ENCODE measurements around the gene SPECC1. TPM values are rescaled to one million over a fixed set of nuclear protein-coding genes. Genes with fewer than 3 reads are reported as not detected.
A peak's percentile ranks its signal among the peaks of the same experiment; 100 is the strongest.

Gene SPECC1
- polyA plus RNA-seq, 1 experiment, result 56.4 TPM

DNA sequence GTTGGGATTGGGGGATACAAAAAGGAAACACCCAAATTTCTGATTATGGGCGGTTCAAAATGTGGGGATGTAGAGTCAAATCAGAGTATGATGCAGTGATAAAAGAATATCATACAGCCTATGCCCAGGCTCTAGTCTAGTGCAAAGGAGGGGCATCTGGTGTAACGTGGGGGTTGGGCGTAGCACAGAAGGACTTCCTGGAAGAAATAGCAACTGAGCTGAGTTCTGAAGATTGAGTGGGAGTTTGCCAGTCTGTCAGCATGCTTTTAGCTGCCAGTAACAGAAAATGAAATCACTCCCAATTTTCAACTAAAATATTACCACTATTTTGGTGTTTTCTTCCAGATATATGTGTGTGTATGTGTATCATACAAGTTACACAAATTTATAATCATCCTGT, 196.9 kb downstream of the SPECC1 start:
- Histone ChIP-seq H3K4me3 (ENCODE audit: low read depth, low read length) (no peak overlapping the region), H3K27ac (ENCODE audit: low read depth, low read length) (no peak overlapping the region), H3K27me3 (ENCODE audit: control insufficient read depth, insufficient read depth, low read length) (no peaks in the 10 kb centered on the region), H3K9me3 (ENCODE audit: control insufficient read depth, insufficient read depth, low read length) (no peaks in the 10 kb centered on the region)
- CTCF ChIA-PET, result interaction anchor here (0.7 to 2.0 kb wide), 3 partner anchors 11 to 22 kb away, joined by 5 to 12 read pairs (median 6); no protein-coding TSS in a partner anchor
- no peak for DNase-seq (ENCODE audit: low read depth, low spot score)
- TF ChIP-seq, protein P1, sequence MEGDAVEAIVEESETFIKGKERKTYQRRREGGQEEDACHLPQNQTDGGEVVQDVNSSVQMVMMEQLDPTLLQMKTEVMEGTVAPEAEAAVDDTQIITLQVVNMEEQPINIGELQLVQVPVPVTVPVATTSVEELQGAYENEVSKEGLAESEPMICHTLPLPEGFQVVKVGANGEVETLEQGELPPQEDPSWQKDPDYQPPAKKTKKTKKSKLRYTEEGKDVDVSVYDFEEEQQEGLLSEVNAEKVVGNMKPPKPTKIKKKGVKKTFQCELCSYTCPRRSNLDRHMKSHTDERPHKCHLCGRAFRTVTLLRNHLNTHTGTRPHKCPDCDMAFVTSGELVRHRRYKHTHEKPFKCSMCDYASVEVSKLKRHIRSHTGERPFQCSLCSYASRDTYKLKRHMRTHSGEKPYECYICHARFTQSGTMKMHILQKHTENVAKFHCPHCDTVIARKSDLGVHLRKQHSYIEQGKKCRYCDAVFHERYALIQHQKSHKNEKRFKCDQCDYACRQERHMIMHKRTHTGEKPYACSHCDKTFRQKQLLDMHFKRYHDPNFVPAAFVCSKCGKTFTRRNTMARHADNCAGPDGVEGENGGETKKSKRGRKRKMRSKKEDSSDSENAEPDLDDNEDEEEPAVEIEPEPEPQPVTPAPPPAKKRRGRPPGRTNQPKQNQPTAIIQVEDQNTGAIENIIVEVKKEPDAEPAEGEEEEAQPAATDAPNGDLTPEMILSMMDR (IDR thresholded peaks at IDR 0.05; ENCODE audit: low read depth, low read length), result no peak
- POLR2A ChIA-PET, result interaction anchor here (1.3 to 2.0 kb wide), 4 partner anchors 15 to 78 kb away, joined by 5 to 9 read pairs (median 6); no protein-coding TSS in a partner anchor

GRCh38 chr17:20206591-20206990, 197.4 kb downstream of the SPECC1 start:
- H3K9me3 ChIP-seq (ENCODE audit: control insufficient read depth, insufficient read depth, low read length), result peaks cover 3% of the 10 kb centered on the region; the same call in 1 of the 2 replicates
- TF ChIP-seq, protein P1 (IDR thresholded peaks at IDR 0.05; ENCODE audit: low read depth, low read length), result no peak
- POLR2A ChIA-PET, result interaction anchor here (1.3 to 2.0 kb wide), 4 partner anchors 16 to 79 kb away, joined by 5 to 9 read pairs (median 6); no protein-coding TSS in a partner anchor
- CTCF ChIA-PET, result interaction anchor here (0.7 to 1.5 kb wide), 2 partner anchors 10 to 21 kb away, joined by 5 to 6 read pairs; no protein-coding TSS in a partner anchor
- H3K27me3 ChIP-seq (ENCODE audit: control insufficient read depth, insufficient read depth, low read length), result no peaks in the 10 kb centered on the region
- peak; percentile 41 for DNase-seq (ENCODE audit: low read depth, low spot score)
- no peak overlapping the region for H3K4me3 ChIP-seq (ENCODE audit: low read depth, low read length)
- no peak overlapping the region for H3K27ac ChIP-seq (ENCODE audit: low read depth, low read length)

DNA sequence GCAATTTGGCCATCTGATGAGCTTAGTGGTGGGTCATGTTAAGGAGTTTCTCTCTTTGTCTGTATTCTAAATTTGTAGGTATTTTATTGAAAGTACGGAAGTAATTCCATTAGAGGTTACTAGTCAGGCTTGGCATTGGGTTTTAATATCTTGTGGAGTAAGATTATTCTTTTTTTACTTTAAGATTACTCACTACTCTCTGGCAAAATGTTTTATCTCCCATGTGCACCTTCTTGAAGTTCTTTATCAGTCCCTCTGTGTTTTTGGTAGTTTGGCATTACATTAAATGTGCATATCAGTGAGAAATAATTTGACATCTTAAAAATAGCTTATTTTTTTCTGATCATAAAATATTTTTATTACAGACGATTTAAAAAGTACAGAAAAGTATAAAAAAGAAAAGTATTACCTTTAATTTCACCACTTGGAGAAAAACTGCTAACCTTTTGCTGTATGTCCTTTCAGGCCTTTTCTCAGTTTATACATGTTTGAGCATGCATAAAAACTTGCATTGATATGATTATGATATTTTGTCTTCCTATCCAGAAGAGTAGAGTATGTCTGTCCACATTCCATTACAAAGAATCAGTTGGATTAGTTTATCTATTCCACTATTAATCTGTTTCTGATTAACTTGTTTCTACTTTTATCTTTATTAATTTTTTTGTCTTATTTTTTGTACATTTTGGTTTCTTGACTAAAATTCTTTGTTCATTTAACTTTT, 198.3 kb downstream of the SPECC1 start:
- no peak overlapping the region for H3K27ac ChIP-seq (ENCODE audit: low read depth, low read length)
- POLR2A ChIA-PET, result interaction anchor here (1.3 to 2.0 kb wide), 4 partner anchors 17 to 80 kb away, joined by 5 to 9 read pairs (median 6); no protein-coding TSS in a partner anchor
- H3K4me3 ChIP-seq (ENCODE audit: low read depth, low read length), result no peak overlapping the region
- DNase-seq (ENCODE audit: low read depth, low spot score), result no peak
- TF ChIP-seq, protein P1 (IDR thresholded peaks at IDR 0.05; ENCODE audit: low read depth, low read length), result no peak
- no peaks in the 10 kb centered on the region for H3K27me3 ChIP-seq (ENCODE audit: control insufficient read depth, insufficient read depth, low read length)
- CTCF ChIA-PET, result interaction anchor here (0.6 to 1.5 kb wide), 4 partner anchors 16 to 113 kb away, joined by 3 to 6 read pairs (median 3); no protein-coding TSS in a partner anchor
- H3K9me3 ChIP-seq (ENCODE audit: control insufficient read depth, insufficient read depth, low read length), result peaks cover 3% of the 10 kb centered on the region; the same call in 1 of the 2 replicates

DNA sequence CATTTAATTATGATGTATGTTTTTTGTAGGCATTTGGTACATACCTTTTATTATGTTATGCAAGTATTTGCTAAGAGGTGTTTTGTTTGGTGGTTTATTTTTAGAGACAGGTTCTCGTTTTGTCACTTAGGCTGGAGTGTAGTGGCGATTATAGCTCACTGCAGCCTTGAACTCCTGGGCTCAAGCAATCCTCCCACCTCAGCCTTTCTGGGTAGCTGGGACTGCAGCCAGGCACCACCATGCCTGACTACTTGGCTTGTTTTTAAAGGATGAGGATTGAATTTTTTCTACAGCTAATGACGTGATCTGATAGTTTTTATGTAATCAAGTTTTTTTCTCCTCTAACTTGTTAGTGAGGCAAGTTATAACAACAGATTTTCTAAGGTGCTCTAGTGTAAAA, 199.6 kb downstream of the SPECC1 start:
- H3K9me3 ChIP-seq (ENCODE audit: control insufficient read depth, insufficient read depth, low read length), result peaks cover 3% of the 10 kb centered on the region; the same call in 1 of the 2 replicates
- TF ChIP-seq, protein P1 (IDR thresholded peaks at IDR 0.05; ENCODE audit: low read depth, low read length), result no peak
- no peak overlapping the region for H3K4me3 ChIP-seq (ENCODE audit: low read depth, low read length)
- ChIA-PET POLR2A (no interaction called here), CTCF (interaction anchor here (1.1 kb wide), 1 partner anchor 18 kb away, joined by 5 read pairs; no protein-coding TSS in a partner anchor)
- no peak overlapping the region for H3K27ac ChIP-seq (ENCODE audit: low read depth, low read length)
- no peak for DNase-seq (ENCODE audit: low read depth, low spot score)
- no peaks in the 10 kb centered on the region for H3K27me3 ChIP-seq (ENCODE audit: control insufficient read depth, insufficient read depth, low read length)

DNA sequence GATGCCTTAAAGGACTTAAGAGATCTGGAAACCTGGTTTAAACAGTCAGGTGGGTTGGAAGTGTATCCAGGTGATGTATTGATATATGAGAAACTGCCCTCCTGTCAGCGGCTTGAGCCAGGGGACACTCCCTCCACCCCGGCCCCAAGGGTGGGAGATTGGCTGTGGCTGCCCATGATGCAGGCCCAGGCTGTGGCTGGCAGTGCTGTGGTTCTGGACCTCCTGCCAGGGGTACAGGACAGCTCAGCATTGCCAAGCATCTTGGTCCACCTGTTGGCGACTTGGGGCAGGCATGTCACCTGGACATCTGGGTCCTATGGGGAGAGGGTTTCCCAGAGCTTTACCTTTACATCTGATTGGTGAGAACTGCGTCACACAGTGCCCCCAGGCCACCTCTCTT, 201.0 kb downstream of the SPECC1 start:
- TF ChIP-seq, protein P1 (IDR thresholded peaks at IDR 0.05; ENCODE audit: low read depth, low read length), result no peak
- no peak overlapping the region for H3K4me3 ChIP-seq (ENCODE audit: low read depth, low read length)
- ChIA-PET CTCF (interaction anchor here (1.0 kb wide), 1 partner anchor 18 kb away, joined by 3 read pairs; no protein-coding TSS in a partner anchor), POLR2A (no interaction called here)
- DNase-seq (ENCODE audit: low read depth, low spot score), result no peak
- H3K27ac ChIP-seq (ENCODE audit: low read depth, low read length), result no peak overlapping the region
- peaks cover 3% of the 10 kb centered on the region; the same call in 1 of the 2 replicates for H3K9me3 ChIP-seq (ENCODE audit: control insufficient read depth, insufficient read depth, low read length)
- no peaks in the 10 kb centered on the region for H3K27me3 ChIP-seq (ENCODE audit: control insufficient read depth, insufficient read depth, low read length)

Data from AG04450 (cell line).